Hepatocyte (in vitro differentiated cells): ENCODE results near the gene COL5A1. TPM values are rescaled to one million over a fixed set of nuclear protein-coding genes. Genes with fewer than 3 reads are reported as not detected.

Source experiments
- DNase-seq: peaks from one replicate; pipeline ENCODE4 v3.0.0-alpha.2; 2016; ENCODE audit warnings: low spot score
- H2AFZ ChIP-seq: fragments of 200-600 bp; sonication (generic); 2 replicates; pipeline ENCODE4 v1.6.0; 2016; ENCODE audit warnings: antibody characterized with exemption, mild to moderate bottlenecking
- H3K27ac ChIP-seq: fragments of 200-600 bp; sonication (generic); 2 replicates; pipeline ENCODE4 v1.5.1; 2016; ENCODE audit warnings: mild to moderate bottlenecking
- H3K27me3 ChIP-seq: fragments of 200-600 bp; sonication (generic); 2 replicates; pipeline ENCODE4 v1.6.1; 2016
- H3K36me3 ChIP-seq: fragments of 200-600 bp; sonication (generic); replicated peaks from 2 replicates; pipeline ENCODE4 v1.5.1; 2016; ENCODE audit warnings: low read depth; ENCODE audit not compliant: insufficient read depth
- H3K4me1 ChIP-seq: fragments of 200-600 bp; sonication (generic); 2 replicates; pipeline ENCODE4 v1.5.1; 2016; ENCODE audit warnings: mild to moderate bottlenecking, moderate library complexity; ENCODE audit not compliant: insufficient read depth
- H3K4me2 ChIP-seq: fragments of 200-600 bp; sonication (generic); 2 replicates; pipeline ENCODE4 v1.6.0; 2016
- H3K4me3 ChIP-seq: fragments of 200-600 bp; sonication (generic); 2 replicates; pipeline ENCODE4 v1.5.1; 2016; ENCODE audit warnings: mild to moderate bottlenecking
- H3K79me2 ChIP-seq: fragments of 200-600 bp; sonication (generic); 2 replicates; pipeline ENCODE4 v1.6.0; 2017; ENCODE audit warnings: mild to moderate bottlenecking
- H3K9me2 ChIP-seq: fragments of 200-600 bp; sonication (generic); replicated peaks from 2 replicates; pipeline ENCODE4 v1.6.0; 2017; ENCODE audit warnings: mild to moderate bottlenecking; ENCODE audit not compliant: insufficient read depth
- H3K9me3 ChIP-seq: fragments of 200-600 bp; sonication (generic); 2 replicates; pipeline ENCODE4 v1.5.1; 2016; ENCODE audit warnings: low read depth, mild to moderate bottlenecking
- H4K20me1 ChIP-seq: fragments of 200-600 bp; sonication (generic); 2 replicates; pipeline ENCODE4 v1.6.0; 2016; ENCODE audit warnings: mild to moderate bottlenecking; ENCODE audit not compliant: insufficient read depth, poor library complexity, severe bottlenecking
- EZH2 ChIP-seq: fragments of 200-600 bp; sonication (generic); IDR thresholded peaks from 2 replicates; pipeline ENCODE4 v1.6.1; 2016; ENCODE audit warnings: antibody characterized with exemption, mild to moderate bottlenecking, borderline replicate concordance
- EZH2phosphoT487 ChIP-seq: fragments of 200-600 bp; sonication (generic); IDR thresholded peaks from one replicate; pipeline ENCODE4 v1.6.1; 2018; ENCODE audit warnings: antibody characterized with exemption, mild to moderate bottlenecking, low read depth, moderate library complexity; ENCODE audit not compliant: unreplicated experiment, severe bottlenecking
- WGBS: methylation state at CpG from one replicate; pipeline ENCODE4 v1.1.6; 2016; ENCODE audit warnings: low lambda C conversion rate; ENCODE audit errors: missing lambda C conversion rate; 5-methylcytosine and 5-hydroxymethylcytosine counted together
- polyA plus RNA-seq: library from polyadenylated mRNA; unstranded; fragments of >200 nt; fragmentation: Nextera tagmentation; extraction: Ambion mirVana; gene quantifications from 2 replicates; pipeline ENCODE4 v1.2.1, GENCODE V29; 2016
- total RNA-seq: library from RNA; depleted of rRNA; stranded (reverse); fragments of >200 nt; gene quantifications from 2 replicates; pipeline ENCODE4 v1.2.3, GENCODE V29; 2014
- TF ChIP-seq, protein P1 (sequence below): fragments of 200-600 bp; sonication (generic); IDR thresholded peaks from 2 replicates; pipeline ENCODE4 v1.5.1; 2016; ENCODE audit warnings: antibody characterized with exemption, mild to moderate bottlenecking; ENCODE audit not compliant: poor library complexity

COL5A1 gene
- total and polyA plus RNA-seq, 2 experiments from 2014 or later = 342 to 347 TPM

DNA sequence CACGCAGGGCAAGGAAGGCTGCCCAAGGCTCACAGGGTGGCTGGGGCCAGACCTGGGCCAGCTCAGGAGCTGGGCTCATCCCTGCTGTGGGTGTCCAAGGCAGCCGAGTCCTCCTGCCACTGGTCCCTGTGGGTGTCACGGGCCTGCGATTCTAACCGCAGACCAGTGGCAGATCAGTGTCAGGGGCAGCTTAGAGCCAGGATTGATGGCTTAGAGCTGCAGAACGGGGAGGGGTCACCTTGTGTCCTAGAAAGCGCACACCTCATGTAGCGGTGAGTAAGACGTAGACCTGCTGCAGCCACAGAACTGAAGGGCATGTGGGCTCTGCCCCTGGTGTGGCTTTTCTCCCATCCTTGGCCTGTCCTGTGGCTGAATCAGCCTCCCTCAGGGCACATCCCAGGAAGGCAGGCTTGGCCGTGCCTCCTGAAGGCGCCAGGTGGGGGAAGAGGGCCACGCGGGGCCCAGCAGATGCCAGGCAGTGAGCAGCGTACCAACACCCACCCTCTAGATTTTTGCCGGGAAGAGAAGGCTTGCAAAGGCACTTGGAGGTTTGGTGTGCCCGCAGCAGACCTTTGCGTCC lies 160.7 kb downstream of the COL5A1 start:
- no peaks in the 10 kb centered on the region for H3K9me3 ChIP-seq
- H3K4me1 ChIP-seq = no peaks in the 10 kb centered on the region
- no peaks in the 10 kb centered on the region for H4K20me1 ChIP-seq
- H3K36me3 ChIP-seq = no peaks in the 10 kb centered on the region
- DNase-seq = no peak
- no peak overlapping the region for H3K27ac ChIP-seq
- H3K4me2 ChIP-seq = no peak overlapping the region
- TF ChIP-seq EZH2phosphoT487 (no peak), EZH2 (no peak)
- TF ChIP-seq, protein P1, sequence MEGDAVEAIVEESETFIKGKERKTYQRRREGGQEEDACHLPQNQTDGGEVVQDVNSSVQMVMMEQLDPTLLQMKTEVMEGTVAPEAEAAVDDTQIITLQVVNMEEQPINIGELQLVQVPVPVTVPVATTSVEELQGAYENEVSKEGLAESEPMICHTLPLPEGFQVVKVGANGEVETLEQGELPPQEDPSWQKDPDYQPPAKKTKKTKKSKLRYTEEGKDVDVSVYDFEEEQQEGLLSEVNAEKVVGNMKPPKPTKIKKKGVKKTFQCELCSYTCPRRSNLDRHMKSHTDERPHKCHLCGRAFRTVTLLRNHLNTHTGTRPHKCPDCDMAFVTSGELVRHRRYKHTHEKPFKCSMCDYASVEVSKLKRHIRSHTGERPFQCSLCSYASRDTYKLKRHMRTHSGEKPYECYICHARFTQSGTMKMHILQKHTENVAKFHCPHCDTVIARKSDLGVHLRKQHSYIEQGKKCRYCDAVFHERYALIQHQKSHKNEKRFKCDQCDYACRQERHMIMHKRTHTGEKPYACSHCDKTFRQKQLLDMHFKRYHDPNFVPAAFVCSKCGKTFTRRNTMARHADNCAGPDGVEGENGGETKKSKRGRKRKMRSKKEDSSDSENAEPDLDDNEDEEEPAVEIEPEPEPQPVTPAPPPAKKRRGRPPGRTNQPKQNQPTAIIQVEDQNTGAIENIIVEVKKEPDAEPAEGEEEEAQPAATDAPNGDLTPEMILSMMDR = no peak
- no peak overlapping the region for H3K4me3 ChIP-seq
- no peaks in the 10 kb centered on the region for H3K9me2 ChIP-seq
- no peaks in the 10 kb centered on the region for H3K27me3 ChIP-seq
- 95% methylated on average over 17 of the region's 17 CpGs for WGBS
- no peak overlapping the region for H2AFZ ChIP-seq
- no peaks in the 10 kb centered on the region for H3K79me2 ChIP-seq

DNA sequence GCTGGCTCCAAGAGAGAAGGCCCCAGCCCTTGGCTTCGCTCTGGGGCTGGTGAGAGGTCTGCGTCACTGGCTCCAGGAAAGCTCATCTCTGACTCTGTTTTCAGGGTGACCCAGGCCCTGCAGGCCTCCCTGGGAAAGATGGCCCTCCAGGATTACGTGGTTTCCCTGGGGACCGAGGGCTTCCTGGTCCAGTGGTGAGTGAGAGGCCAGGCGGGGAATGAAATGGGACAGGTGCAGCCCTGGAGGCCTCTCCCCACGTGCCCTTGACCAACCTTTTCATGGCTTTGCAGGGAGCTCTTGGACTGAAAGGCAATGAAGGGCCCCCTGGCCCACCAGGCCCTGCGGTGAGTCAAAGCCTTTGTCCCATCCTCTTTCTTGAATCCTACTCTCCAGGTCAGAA lies 163.3 kb downstream of the COL5A1 start:
- H4K20me1 ChIP-seq = no peaks in the 10 kb centered on the region
- DNase-seq = no peak
- no peak overlapping the region for H3K27ac ChIP-seq

DNA sequence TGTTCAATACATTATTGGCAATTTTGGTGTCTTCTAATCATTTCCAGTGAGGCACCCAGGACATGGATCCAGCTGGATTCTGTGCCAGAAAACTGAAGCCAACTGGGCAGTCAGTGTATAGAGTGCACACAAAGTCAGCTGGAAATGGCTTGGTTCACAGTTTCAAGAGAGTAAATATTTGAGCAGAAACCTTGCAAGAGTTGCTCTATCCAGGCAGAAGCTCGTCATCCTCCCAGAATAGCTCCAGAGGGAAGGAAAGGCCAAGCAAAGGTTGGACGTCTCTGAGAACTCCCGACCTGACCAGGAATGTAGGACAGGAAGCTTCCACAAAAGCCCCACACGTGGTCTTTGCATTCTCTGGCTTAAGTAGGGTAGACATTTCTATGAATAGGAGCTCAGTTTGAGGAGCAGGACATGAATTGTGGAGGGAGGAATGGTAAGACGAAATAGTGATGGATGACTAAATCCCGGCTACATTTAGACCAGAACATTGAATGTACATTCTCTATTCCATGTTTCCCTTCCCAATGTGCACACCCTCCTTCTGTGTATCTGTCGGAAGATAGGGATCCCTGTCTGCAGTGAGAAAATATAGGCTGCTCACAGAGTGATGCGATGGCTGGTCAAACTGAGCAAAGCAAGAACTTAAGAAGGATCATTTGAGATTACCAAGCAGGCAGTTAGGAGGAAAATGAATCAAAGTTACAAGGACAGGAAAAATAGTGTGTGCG lies 166.3 kb downstream of the COL5A1 start:
- H3K36me3 ChIP-seq = no peaks in the 10 kb centered on the region
- peaks cover 7% of the 10 kb centered on the region for H3K4me1 ChIP-seq
- WGBS = 71% methylated on average over 9 of the region's 9 CpGs
- H3K4me3 ChIP-seq = no peak overlapping the region
- no peak overlapping the region for H2AFZ ChIP-seq
- no peaks in the 10 kb centered on the region for H3K9me2 ChIP-seq
- no peaks in the 10 kb centered on the region for H3K79me2 ChIP-seq
- H3K4me2 ChIP-seq = no peak overlapping the region
- no peak for TF ChIP-seq EZH2
- H3K9me3 ChIP-seq = no peaks in the 10 kb centered on the region
- no peaks in the 10 kb centered on the region for H3K27me3 ChIP-seq
- DNase-seq = peak; percentile 49
- no peaks in the 10 kb centered on the region for H4K20me1 ChIP-seq
- peak overlapping the region; percentile 37 for H3K27ac ChIP-seq

More for the DNA sequence above, 163.3 kb downstream of the COL5A1 start:
- Histone ChIP-seq H3K4me3 (no peak overlapping the region), H3K79me2 (no peaks in the 10 kb centered on the region), H2AFZ (no peak overlapping the region), H3K9me2 (no peaks in the 10 kb centered on the region), H3K4me2 (no peak overlapping the region), H3K9me3 (no peaks in the 10 kb centered on the region), H3K4me1 (no peaks in the 10 kb centered on the region), H3K27me3 (no peaks in the 10 kb centered on the region), H3K36me3 (no peaks in the 10 kb centered on the region)
- TF ChIP-seq EZH2phosphoT487 (no peak), EZH2 (no peak)
- 95% methylated on average over 7 of the region's 7 CpGs for WGBS

DNA sequence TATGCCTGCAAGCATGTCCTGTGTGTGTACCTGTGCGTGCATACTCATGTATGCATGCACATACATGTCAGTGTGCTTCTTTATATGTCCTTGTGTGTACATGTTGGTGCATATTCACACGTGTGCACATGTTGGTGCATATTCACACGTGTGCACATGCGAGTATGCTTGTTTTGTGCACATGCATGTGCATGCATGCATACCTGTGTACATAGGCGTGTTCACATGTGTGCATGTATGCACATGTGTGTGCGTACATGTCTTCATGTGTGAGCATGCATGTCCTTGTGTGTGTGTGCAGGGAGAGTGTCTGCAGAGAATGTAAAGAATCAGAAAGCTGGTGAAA lies 166.8 kb downstream of the COL5A1 start:
- WGBS = 93% methylated on average over 6 of the region's 6 CpGs
- no peaks in the 10 kb centered on the region for H3K9me3 ChIP-seq
- H3K79me2 ChIP-seq = no peaks in the 10 kb centered on the region
- TF ChIP-seq, protein P1 = no peak
- TF ChIP-seq EZH2phosphoT487 (no peak), EZH2 (no peak)
- H3K4me3 ChIP-seq = no peak overlapping the region
- no peak overlapping the region for H3K27ac ChIP-seq
- H3K27me3 ChIP-seq = no peaks in the 10 kb centered on the region
- H3K36me3 ChIP-seq = no peaks in the 10 kb centered on the region
- no peak overlapping the region for H2AFZ ChIP-seq
- no peaks in the 10 kb centered on the region for H3K9me2 ChIP-seq
- H4K20me1 ChIP-seq = no peaks in the 10 kb centered on the region
- peaks cover 7% of the 10 kb centered on the region for H3K4me1 ChIP-seq
- H3K4me2 ChIP-seq = no peak overlapping the region
- no peak for DNase-seq
